Suppressor macrophage treated with lipopolysaccharide for 4 hours (primary cell): Measurements from ENCODE around the gene GRID2.

Experiments
- DNase-seq: peaks from one replicate; pipeline ENCODE4 v3.0.0-alpha.2; 2020

Gene GRID2

GRCh38 chr4:92988301-92988700, 684.5 kb downstream of the GRID2 start:
- no peak for DNase-seq

- DNase-seq = no peak
Observed at GRCh38 chr4:92992758-92993157, 689.0 kb downstream of the GRID2 start.

- DNase-seq = no peak
Observed at GRCh38 chr4:92994727-92995126, 691.0 kb downstream of the GRID2 start.

GRCh38 chr4:92996533-92996932, 692.8 kb downstream of the GRID2 start:
- no peak for DNase-seq

DNA sequence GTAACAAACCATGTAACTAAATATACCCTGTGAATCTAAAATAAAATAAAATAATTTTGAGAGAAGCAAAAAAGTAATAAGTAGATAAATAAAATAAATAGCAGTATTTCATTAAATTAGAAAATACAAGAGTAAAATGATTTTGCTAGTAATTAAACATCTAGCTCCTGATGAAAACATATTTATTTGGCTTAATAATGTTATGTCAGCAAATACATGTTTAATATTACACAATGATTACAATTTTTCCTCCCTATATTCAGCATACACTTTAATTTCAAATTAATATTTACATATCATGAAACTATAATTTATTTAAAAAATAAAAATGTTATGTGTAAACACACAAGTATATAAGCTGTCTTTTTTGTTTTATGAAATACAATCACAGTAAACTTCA, 697.1 kb downstream of the GRID2 start:
- no peak for DNase-seq

DNA sequence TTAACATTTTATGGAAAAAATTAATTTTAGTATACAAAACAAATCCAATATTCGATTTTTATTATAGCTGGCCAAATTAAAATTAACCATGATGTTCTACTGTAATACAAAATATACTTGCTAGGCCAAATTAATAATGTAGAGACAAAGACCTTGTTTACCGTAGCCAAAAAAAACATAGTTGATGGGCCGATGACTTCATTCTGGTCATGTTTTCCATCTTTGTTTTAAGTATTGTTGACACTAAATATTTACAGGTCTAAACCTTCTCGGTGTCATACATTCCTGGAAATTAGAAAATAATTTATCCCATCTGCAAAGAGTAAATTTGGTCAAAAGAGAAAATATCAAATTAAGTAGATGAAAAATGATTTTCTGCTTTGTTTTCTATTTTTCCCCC, 698.5 kb downstream of the GRID2 start:
- DNase-seq = no peak

GRCh38 chr4:93016350-93016749, 712.6 kb downstream of the GRID2 start:
- no peak for DNase-seq

- DNase-seq = no peak
Observed at GRCh38 chr4:93018243-93018642, 714.5 kb downstream of the GRID2 start.

DNA sequence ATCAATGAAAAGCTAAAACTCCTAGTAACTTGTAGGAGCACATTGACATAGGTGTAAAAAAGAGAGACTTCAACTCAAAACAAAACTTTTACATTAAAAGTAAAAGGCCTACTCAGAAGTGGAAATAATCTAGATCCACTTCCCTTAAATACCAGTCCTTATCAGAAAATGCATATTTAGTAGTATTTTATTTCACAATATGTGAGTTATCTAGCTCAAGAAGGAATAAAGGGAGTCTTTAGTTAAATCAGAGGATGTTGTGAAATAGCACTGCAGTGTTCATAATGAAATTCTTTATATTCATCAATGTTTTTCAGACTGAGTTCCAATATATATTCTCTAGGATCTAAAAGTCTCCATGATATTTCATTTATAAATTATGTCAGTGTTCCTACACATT, 715.0 kb downstream of the GRID2 start:
- DNase-seq = no peak

DNA sequence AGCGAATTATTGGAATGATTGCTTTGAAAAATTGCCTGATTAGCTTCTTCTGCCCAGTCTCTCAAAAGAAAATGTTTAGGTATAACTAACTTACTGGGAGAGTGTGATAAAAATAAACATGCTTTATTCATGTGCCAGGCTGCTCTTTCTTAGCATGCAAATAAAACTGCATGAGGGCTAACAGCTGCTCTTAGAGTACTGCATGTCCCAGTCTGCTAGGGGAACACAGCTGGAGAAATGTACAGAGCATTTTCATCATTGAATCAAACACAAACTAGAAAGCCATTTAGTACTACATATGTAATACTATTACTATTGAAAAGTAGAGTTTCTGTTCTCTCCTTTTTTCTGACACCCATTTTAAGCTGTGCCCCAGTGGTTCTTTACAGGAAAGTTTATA, 726.0 kb downstream of the GRID2 start:
- DNase-seq = no peak

GRCh38 chr4:93030670-93031069, 726.9 kb downstream of the GRID2 start:
- no peak for DNase-seq

GRCh38 chr4:93031431-93032098, 727.8 kb downstream of the GRID2 start:
- DNase-seq = no peak

- no peak for DNase-seq
Observed at GRCh38 chr4:93042746-93043145, 739.0 kb downstream of the GRID2 start.

DNA sequence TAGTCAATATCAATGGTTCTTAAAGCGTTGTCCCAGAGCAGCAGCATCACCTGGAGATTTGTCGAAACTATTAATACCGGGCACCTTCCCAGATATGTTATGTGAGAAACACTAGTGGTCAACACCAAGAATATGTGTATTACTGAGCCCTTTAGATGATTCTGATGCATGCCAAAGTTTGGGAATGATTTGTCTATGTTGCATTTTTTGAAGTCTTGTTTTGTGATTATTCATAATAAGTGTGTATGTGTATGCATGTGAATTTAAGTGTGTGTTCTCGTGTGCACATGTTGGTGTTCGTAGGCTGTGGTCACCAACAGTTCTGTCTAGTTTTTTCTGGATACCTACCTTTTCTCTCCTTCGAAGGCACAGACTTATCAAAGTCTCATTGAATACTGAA, 749.4 kb downstream of the GRID2 start:
- DNase-seq = no peak

GRCh38 chr4:93061826-93062225, 758.1 kb downstream of the GRID2 start:
- no peak for DNase-seq

DNA sequence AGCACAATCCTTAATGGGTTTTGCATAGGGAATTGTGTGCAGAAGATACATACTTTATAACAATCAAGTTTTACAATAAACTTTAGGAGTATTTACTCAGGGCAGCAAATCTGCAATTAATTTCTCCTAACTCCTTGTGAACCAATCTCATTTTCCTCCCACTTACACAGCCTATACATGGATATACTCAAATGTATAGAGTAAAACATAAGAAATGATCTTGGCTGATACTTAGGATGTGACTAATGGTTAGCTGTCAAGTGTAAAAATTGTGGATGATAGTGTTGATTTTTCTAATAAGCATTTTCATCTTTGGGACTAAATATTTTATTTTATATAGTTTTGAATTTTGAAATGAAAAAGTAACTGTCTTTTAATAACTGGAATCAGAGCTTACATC, 759.6 kb downstream of the GRID2 start:
- no peak for DNase-seq

- no peak for DNase-seq
Observed at GRCh38 chr4:93065790-93066189, 762.0 kb downstream of the GRID2 start.

DNA sequence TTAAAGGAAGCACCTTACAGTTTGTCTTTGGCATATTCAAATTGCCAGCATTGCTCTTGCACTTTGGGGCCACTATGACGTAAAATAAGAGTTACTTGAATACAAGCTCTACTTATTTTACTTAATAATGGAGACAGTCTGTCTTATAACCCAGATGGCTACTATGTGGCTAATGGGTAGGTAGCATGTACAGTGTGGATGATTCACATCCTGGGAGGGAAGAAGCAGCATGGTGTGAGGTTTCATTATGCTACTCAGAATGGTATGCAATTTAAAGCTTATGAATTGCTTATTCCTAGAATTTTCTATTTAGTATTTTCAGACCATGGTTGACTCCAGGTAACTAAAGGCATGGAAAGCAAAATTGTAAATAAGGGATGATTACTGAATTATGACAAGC, 763.0 kb downstream of the GRID2 start:
- no peak for DNase-seq

- no peak for DNase-seq
Observed at GRCh38 chr4:93072292-93072691, 768.5 kb downstream of the GRID2 start.

DNA sequence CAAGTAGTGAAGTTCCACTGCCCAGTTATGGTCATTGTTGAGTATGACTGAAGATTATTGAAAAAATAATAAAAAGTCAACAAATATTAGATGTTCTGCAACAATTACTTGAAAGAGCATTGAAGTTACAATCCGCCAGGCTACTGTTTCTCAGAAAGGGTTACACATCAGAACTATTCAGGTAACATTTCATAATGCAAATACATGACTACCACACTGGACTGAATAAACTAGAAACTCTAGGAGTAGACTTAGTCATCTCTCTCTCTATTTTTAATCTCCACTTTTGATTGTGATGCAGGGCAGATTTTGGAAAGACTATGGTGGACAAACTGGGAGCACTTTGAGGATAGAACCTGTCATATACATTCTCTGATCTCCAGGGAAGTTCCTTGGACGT, 776.5 kb downstream of the GRID2 start:
- DNase-seq = no peak

DNA sequence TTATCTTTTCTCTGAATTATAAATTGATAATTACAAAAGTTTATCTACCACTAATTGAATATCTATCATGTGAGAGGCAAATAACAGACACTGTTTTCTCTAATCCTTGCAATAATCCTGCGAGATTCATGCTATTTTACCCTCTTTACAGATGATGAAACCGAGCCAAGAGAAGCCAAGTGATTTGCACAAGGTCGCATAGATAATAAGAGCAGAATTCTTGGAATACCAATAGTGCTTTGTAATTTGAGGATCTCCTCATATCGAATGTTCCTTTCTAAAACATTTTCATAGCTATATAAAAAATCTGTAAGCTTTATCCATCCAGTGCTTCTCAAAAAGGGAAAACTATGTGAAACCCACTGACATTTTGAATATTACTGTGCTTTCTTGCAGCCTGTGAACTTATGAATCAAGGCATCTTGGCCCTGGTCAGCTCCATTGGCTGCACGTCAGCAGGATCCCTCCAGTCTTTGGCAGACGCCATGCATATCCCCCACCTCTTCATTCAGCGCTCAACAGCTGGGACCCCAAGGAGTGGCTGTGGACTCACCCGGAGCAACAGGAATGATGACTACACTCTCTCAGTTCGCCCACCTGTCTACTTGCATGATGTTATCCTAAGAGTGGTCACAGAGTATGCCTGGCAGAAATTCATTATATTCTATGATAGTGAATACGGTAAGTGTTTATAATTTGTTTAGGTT, 781.0 kb downstream of the GRID2 start:
- DNase-seq = no peak

DNA sequence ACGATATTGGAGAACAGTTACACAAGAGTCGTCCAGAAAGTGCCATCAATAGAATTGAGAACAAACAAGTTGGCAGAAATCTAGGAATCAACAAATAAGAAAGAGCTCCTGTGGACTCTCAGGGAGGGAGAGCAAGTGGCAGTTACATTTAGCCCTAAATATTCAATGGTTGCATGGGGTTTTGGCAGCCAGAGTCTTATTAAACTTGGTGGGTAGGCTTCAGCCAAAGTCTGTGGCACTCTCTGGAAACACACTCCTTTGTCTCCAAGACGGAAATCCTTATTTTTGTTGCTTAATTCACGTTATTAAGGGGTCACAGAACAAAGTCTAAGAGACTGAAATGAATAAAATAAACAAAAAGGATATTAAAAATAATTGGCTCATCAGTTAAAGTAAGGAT, 782.6 kb downstream of the GRID2 start:
- no peak for DNase-seq

GRCh38 chr4:93092765-93093164, 789.0 kb downstream of the GRID2 start:
- no peak for DNase-seq

DNA sequence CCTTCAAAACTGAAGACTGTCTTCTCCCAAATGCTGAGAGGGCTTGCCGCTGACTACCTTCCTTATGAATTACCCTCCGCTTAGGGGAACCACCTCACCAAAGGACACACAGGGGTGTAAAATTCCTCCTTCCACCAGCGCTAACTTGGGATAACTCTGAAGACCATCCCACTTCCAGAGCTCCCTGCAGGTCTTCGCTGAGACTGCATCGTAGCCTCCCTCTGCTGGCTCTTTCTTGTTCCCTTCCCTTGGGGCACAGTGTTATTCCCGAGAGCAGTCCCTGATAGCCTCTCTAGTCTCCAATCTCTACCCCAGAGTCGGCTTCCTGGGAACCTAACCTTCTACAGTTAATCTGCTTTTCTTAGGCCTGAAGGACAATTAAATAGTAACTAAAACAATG, 799.3 kb downstream of the GRID2 start:
- no peak for DNase-seq

DNA sequence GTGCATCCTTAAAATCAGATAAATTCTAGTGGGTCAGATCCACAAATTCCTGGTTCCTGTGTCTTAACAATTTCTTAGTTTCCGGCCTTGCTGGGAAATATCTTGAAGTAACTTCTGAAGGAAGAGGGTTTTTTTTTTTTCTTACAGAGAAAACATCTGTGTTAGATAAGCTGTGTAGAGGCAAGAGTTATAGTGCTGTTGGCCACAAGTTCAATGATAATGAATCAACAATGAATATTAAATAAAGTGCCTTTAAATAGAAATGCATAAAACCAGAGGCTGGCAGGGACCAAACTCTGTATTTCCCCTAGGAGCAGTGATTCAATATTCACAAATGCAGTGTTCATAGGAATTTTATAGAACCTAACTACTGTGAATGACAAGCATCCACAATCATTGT, 812.9 kb downstream of the GRID2 start:
- no peak for DNase-seq
